Liver (tissue), 3 donors: ENCODE results near the gene ATL1.

Source experiments
- EGR1 ChIP-seq, 2 donors: IDR thresholded peaks; 2 replicates each; pipeline ENCODE4 v1.6.1; 2016 to 2018; ENCODE audit warnings: antibody characterized with exemption in 2 of 2, low read depth in 2 of 2
- GABPA ChIP-seq, 2 donors: IDR thresholded peaks in 1 of 2; conservative IDR thresholded peaks in 1 of 2; 2 replicates each; pipeline ENCODE4 v1.6.1; 2016; ENCODE audit warnings: antibody characterized with exemption in 2 of 2, mild to moderate bottlenecking in 1 of 2, moderate library complexity in 1 of 2
- HNF4A ChIP-seq, 2 donors: conservative IDR thresholded peaks; 2 replicates each; pipeline ENCODE4 v1.6.1; 2016; ENCODE audit warnings: antibody characterized with exemption in 2 of 2, mild to moderate bottlenecking in 2 of 2
- JUND ChIP-seq, 2 donors: IDR thresholded peaks; 2 replicates each; pipeline ENCODE4 v1.6.1; 2016; ENCODE audit warnings: antibody characterized with exemption in 2 of 2
- RAD21 ChIP-seq, 2 donors: IDR thresholded peaks; 2 replicates each; pipeline ENCODE4 v1.6.1; 2016; ENCODE audit warnings: antibody characterized with exemption in 2 of 2, mild to moderate bottlenecking in 2 of 2
- RXRA ChIP-seq, 2 donors: IDR thresholded peaks; 2 replicates each; pipeline ENCODE4 v1.6.1; 2017 to 2018; ENCODE audit warnings: antibody characterized with exemption in 2 of 2, mild to moderate bottlenecking in 1 of 2
- SP1 ChIP-seq: IDR thresholded peaks from 2 replicates; pipeline ENCODE4 v1.6.1; 2018; ENCODE audit warnings: antibody characterized with exemption, mild to moderate bottlenecking
- TAF1 ChIP-seq: conservative IDR thresholded peaks from 2 replicates; pipeline ENCODE4 v1.6.1; 2016; ENCODE audit warnings: antibody characterized with exemption, mild to moderate bottlenecking
- TF ChIP-seq, protein P1 (sequence below): IDR thresholded peaks from 2 replicates; pipeline ENCODE4 v1.6.1; 2016; ENCODE audit warnings: antibody characterized with exemption, mild to moderate bottlenecking
- TF ChIP-seq, protein P2 (sequence below): fragments of 150-350 bp; IDR thresholded peaks from 2 replicates; pipeline ENCODE4 v1.5.1; 2017; ENCODE audit warnings: improper control_type of control experiment, low read depth, low read length; ENCODE audit not compliant: missing input control
- TF ChIP-seq, protein P3 (sequence below): IDR thresholded peaks from 2 replicates; pipeline ENCODE4 v1.6.1; 2016; ENCODE audit warnings: antibody characterized with exemption
- donor health status: healthy.
- donor health status: healthy.

DNA sequence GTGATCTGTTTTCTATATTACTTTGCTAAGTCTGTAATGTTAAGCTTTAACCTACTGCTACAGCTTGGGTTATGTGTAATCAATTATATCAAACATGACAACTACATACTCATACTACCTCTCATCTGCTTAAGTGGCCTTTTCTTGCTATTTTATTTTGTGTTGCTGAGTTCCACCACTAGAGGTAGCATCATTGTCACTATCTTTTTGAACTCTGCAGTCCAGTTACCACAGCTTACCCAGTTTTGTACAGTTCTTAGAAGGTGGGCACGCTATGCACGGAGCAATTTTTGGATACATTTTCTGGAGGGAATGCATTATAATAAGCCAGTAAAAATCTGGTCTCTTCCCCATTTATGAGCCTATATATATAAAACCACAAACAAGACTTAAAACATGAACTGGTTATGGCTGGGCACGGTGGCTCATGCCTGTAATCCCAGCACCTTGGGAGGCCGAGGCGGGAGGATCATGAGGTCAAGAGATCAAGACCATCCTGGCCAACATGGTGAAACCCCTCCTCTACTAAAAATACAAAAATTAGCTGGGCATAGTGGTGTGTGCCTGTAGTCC lies 59.7 kb downstream of the ATL1 start:
- TF ChIP-seq RAD21 (IDR thresholded peaks at IDR 0.05): peak; percentile 73 to 81
- no peak for TF ChIP-seq EGR1 (IDR thresholded peaks at IDR 0.05; ENCODE audit: low read depth in 2 of 2)
- TF ChIP-seq, protein P1, sequence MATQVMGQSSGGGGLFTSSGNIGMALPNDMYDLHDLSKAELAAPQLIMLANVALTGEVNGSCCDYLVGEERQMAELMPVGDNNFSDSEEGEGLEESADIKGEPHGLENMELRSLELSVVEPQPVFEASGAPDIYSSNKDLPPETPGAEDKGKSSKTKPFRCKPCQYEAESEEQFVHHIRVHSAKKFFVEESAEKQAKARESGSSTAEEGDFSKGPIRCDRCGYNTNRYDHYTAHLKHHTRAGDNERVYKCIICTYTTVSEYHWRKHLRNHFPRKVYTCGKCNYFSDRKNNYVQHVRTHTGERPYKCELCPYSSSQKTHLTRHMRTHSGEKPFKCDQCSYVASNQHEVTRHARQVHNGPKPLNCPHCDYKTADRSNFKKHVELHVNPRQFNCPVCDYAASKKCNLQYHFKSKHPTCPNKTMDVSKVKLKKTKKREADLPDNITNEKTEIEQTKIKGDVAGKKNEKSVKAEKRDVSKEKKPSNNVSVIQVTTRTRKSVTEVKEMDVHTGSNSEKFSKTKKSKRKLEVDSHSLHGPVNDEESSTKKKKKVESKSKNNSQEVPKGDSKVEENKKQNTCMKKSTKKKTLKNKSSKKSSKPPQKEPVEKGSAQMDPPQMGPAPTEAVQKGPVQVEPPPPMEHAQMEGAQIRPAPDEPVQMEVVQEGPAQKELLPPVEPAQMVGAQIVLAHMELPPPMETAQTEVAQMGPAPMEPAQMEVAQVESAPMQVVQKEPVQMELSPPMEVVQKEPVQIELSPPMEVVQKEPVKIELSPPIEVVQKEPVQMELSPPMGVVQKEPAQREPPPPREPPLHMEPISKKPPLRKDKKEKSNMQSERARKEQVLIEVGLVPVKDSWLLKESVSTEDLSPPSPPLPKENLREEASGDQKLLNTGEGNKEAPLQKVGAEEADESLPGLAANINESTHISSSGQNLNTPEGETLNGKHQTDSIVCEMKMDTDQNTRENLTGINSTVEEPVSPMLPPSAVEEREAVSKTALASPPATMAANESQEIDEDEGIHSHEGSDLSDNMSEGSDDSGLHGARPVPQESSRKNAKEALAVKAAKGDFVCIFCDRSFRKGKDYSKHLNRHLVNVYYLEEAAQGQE: no peak
- TF ChIP-seq, protein P2, sequence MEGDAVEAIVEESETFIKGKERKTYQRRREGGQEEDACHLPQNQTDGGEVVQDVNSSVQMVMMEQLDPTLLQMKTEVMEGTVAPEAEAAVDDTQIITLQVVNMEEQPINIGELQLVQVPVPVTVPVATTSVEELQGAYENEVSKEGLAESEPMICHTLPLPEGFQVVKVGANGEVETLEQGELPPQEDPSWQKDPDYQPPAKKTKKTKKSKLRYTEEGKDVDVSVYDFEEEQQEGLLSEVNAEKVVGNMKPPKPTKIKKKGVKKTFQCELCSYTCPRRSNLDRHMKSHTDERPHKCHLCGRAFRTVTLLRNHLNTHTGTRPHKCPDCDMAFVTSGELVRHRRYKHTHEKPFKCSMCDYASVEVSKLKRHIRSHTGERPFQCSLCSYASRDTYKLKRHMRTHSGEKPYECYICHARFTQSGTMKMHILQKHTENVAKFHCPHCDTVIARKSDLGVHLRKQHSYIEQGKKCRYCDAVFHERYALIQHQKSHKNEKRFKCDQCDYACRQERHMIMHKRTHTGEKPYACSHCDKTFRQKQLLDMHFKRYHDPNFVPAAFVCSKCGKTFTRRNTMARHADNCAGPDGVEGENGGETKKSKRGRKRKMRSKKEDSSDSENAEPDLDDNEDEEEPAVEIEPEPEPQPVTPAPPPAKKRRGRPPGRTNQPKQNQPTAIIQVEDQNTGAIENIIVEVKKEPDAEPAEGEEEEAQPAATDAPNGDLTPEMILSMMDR: peak; percentile 52
- TF ChIP-seq SP1: no peak
- TF ChIP-seq JUND (IDR thresholded peaks at IDR 0.05): no peak
- no peak for TF ChIP-seq RXRA (IDR thresholded peaks at IDR 0.05)
- TF ChIP-seq, protein P3, sequence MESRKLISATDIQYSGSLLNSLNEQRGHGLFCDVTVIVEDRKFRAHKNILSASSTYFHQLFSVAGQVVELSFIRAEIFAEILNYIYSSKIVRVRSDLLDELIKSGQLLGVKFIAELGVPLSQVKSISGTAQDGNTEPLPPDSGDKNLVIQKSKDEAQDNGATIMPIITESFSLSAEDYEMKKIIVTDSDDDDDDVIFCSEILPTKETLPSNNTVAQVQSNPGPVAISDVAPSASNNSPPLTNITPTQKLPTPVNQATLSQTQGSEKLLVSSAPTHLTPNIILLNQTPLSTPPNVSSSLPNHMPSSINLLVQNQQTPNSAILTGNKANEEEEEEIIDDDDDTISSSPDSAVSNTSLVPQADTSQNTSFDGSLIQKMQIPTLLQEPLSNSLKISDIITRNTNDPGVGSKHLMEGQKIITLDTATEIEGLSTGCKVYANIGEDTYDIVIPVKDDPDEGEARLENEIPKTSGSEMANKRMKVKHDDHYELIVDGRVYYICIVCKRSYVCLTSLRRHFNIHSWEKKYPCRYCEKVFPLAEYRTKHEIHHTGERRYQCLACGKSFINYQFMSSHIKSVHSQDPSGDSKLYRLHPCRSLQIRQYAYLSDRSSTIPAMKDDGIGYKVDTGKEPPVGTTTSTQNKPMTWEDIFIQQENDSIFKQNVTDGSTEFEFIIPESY: no peak
- no peak for TF ChIP-seq HNF4A (conservative IDR thresholded peaks at IDR 0.05)
- TF ChIP-seq GABPA (IDR thresholded peaks at IDR 0.05 in 1 of 2, conservative IDR thresholded peaks at IDR 0.05 in 1 of 2): no peak
- no peak for TF ChIP-seq TAF1
